Ovary (tissue), 9 donors: ENCODE measurements around the gene SLC19A1. TPM values are rescaled to one million over a fixed set of nuclear protein-coding genes. Genes with fewer than 3 reads are reported as not detected.
A peak's percentile ranks its signal among the peaks of the same experiment; 100 is the strongest.

Source experiments
- DNase-seq, 5 donors: peaks; one replicate each; pipeline ENCODE4 v3.0.0-alpha.2; 2019 to 2020
- H3K27ac ChIP-seq, 2 donors: fragments of 200-600 bp; one replicate each; pipeline versions ENCODE4 v1.5.1 to v1.8.0; 2019 to 2022
- H3K27me3 ChIP-seq: fragments of 200-600 bp; one replicate; pipeline ENCODE4 v1.8.0; 2022
- H3K36me3 ChIP-seq: fragments of 200-600 bp; sonication (generic); one replicate; pipeline ENCODE4 v1.5.1; 2019
- H3K4me1 ChIP-seq: one replicate; pipeline ENCODE4 v1.8.1; 2013; ENCODE audit warnings: mild to moderate bottlenecking, moderate library complexity; ENCODE audit not compliant: insufficient read depth
- H3K4me3 ChIP-seq: fragments of 200-600 bp; sonication (generic); one replicate; pipeline ENCODE4 v1.5.1; 2017
- H3K9me3 ChIP-seq, 2 donors: fragments of 200-600 bp in 1 of 2; sonication (generic) in 1 of 2; one replicate each; pipeline versions ENCODE4 v1.5.1 to v1.8.1; 2013 to 2019; ENCODE audit warnings: mild to moderate bottlenecking in 1 of 2, moderate library complexity in 1 of 2
- CTCF ChIP-seq, 3 donors: fragments of 450-650 bp in 2 of 3; fragments of 200-600 bp in 1 of 3; IDR thresholded peaks; one replicate each; pipeline versions ENCODE4 v1.5.1 to v1.8.0; 2016 to 2022; ENCODE audit warnings: antibody characterized with exemption in 3 of 3, mild to moderate bottlenecking in 1 of 3
- EP300 ChIP-seq: sonication (generic); formaldehyde crosslinking; IDR thresholded peaks from one replicate; pipeline ENCODE4 v1.6.1; 2017; ENCODE audit warnings: antibody characterized with exemption
- POLR2A ChIP-seq: fragments of 450-650 bp; IDR thresholded peaks from one replicate; pipeline ENCODE4 v1.6.1; 2017; ENCODE audit warnings: antibody characterized with exemption, mild to moderate bottlenecking, moderate library complexity
- WGBS, 3 donors: extraction: QIAGEN DNeasy Blood & Tissue Kit in 1 of 3; methylation state at CpG; one replicate each; pipeline versions ENCODE4 v1.1.5 to v1.1.7; 2013 to 2017; 5-methylcytosine and 5-hydroxymethylcytosine counted together
- intact Hi-C, 4 donors: fragments of 100-400 bp; cut with DNase I; formaldehyde crosslinking; loops; one replicate each; pipeline versions ENCODE4 v1.11.0 to v1.15.1; 2022 to 2023
- polyA plus RNA-seq, 2 donors: library from polyadenylated mRNA; stranded (reverse); fragments of 200-250 nt in 1 of 2; fragments of 350-450 nt in 1 of 2; fragmentation: Illumina TruSeq in 1 of 2; extraction: RNeasy Lipid Tissue Mini Kit (QIAGEN cat#74804) in 1 of 2; gene quantifications; one replicate each; pipeline ENCODE4 v1.2.3, GENCODE V29; 2013 to 2014
- total RNA-seq, 7 donors: library from RNA; depleted of rRNA in 2 of 7; stranded (reverse); fragments of >200 nt in 2 of 7; fragmentation: NEBNext Ultra II Directional in 3 of 7; extraction: Animal tissue kit (Norgen Biotek cat#: 25700) in 3 of 7; gene quantifications; one replicate each; pipeline versions ENCODE4 v1.1.0 to v1.2.4, GENCODE V29; 2016 to 2023
- donor health status: DM: no; HTN: no; CAD: no; lungs with moderate emphysema.
- donor health status: DM: no; HTN: no; CAD: no.
- donor health status: Bipolar disorder and iron deficiency.
- donor health status: DM: yes; HTN: yes; CAD: no.
- donor health status: DM: no; HTN: no; CAD: no.
- donor health status: DM: yes; HTN: yes; CAD: no.

SLC19A1 gene
- total and polyA plus RNA-seq, 9 donors: 0.88 to 18.2 (median 8.1) TPM

DNA sequence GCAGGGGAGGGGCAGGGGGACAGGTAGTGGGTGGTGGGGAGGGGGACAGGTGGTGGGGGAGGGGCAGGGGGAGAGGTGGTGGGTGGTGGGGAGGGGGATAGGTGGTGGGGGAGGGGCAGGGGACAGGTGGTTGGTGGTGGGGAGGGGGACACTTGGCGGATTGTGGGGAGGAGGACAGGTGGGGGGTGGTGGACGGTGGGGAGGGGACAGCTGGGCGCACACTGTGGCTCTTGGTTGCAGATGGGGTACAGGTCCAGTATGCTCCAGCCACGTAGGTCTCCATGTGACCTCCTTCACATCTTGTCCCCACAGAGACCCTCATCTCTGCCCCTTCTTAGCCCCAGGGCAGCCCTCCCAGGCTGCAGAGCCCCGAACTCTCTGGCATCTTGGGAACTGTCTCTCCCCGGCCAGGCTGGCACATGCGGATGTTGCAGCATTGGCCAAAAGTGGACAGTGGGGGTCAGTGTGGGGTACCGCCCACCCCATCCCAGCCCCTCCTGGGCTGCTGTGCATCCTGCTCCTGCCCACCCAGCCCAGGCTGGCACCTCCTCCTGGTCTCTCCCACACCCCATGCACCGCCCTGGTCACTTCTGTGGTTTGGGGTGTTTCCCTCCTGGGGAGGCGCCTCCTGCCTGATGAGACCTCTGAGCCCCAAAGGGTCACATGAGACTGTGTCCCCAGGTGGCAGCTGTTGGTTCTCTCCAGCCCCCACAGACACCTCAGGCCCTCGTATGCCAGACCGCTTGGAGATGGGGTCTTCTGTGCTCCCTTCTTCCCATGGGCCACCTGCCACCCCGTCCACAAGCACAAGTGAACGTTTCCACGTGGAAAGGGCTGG lies 7.6 kb upstream of the SLC19A1 start:
- H3K4me1 ChIP-seq: peaks cover 4% of the 10 kb centered on the region
- intact Hi-C loops: loop anchor here in 2 of 4 donors (10.0 kb wide), 1 partner anchor 275 kb away; no protein-coding TSS in a partner anchor
- H3K9me3 ChIP-seq: no peaks in the 10 kb centered on the region
- no peaks in the 10 kb centered on the region for H3K27me3 ChIP-seq
- H3K36me3 ChIP-seq: no peaks in the 10 kb centered on the region
- no peak overlapping the region for H3K4me3 ChIP-seq
- TF ChIP-seq CTCF (IDR thresholded peaks at IDR 0.05) (no peak), EP300 (no peak), POLR2A (no peak)
- WGBS, 3 donors: 58 to 66% (median 58%) methylated on average over 14 to 15 of the region's 15 CpGs
- no peak overlapping the region for H3K27ac ChIP-seq
- DNase-seq: peak in 3 of 5 donors; percentile 20 to 31 (median 23)

- intact Hi-C loops: no loop called here
- Histone ChIP-seq H3K36me3 (no peaks in the 10 kb centered on the region), H3K27ac (no peak overlapping the region), H3K4me1 (peaks cover 4% of the 10 kb centered on the region), H3K27me3 (no peaks in the 10 kb centered on the region), H3K4me3 (no peak overlapping the region), H3K9me3 (no peaks in the 10 kb centered on the region)
- DNase-seq: peak in 3 of 5 donors; percentile 4 to 9 (median 5)
- TF ChIP-seq EP300: no peak
- no peak for TF ChIP-seq CTCF (IDR thresholded peaks at IDR 0.05)
- TF ChIP-seq POLR2A: no peak
- 61 to 67% (median 66%) methylated on average over 9 of the region's 9 CpGs for WGBS, 3 donors
These were observed 6.7 kb upstream of the SLC19A1 start for GRCh38 chr21:45548711-45549491.

DNA sequence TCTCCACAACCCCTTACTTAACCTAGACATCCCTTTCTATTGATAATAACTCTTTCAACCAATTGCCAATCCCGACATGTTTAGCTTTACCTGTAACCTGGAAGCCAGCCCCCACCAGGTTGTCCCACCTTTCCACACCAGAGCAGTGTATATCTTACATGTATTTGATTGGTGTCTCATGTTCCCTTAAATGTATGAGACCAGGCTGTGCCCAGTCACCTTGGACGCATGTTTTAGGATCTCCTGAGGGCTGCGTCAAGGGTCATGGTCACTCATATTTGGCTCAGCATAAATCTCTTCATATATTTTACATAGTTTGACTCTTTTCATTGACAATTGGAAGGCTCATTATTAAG lies 5.3 kb upstream of the SLC19A1 start:
- 52 to 77% (median 55%) methylated on average over 3 of the region's 3 CpGs for WGBS, 3 donors
- Histone ChIP-seq H3K9me3 (no peaks in the 10 kb centered on the region), H3K4me3 (no peak overlapping the region), H3K4me1 (peaks cover 6% of the 10 kb centered on the region), H3K27me3 (no peaks in the 10 kb centered on the region), H3K27ac (no peak overlapping the region), H3K36me3 (no peaks in the 10 kb centered on the region)
- peak in 2 of 5 donors; percentile 0 to 1 for DNase-seq
- intact Hi-C loops: no loop called here
- TF ChIP-seq EP300 (no peak), POLR2A (no peak), CTCF (IDR thresholded peaks at IDR 0.05) (no peak)

- Histone ChIP-seq H3K27ac (no peak overlapping the region), H3K4me1 (peaks cover 6% of the 10 kb centered on the region), H3K36me3 (no peaks in the 10 kb centered on the region), H3K27me3 (no peaks in the 10 kb centered on the region), H3K9me3 (no peaks in the 10 kb centered on the region), H3K4me3 (no peak overlapping the region)
- WGBS, 3 donors: 70 to 72% (median 70%) methylated on average over 16 of the region's 16 CpGs
- peak in 3 of 5 donors; percentile 1 to 13 (median 1) for DNase-seq
- intact Hi-C loops: no loop called here
- TF ChIP-seq EP300: no peak
- TF ChIP-seq CTCF (IDR thresholded peaks at IDR 0.05): no peak
- no peak for TF ChIP-seq POLR2A
These were observed 4.7 kb upstream of the SLC19A1 start for GRCh38 chr21:45546636-45547544.
